Choroid plexus epithelial cell (primary cell): Measurements from ENCODE around the gene SPTBN2.

Experiments
- DNase-seq: peaks from one replicate; pipeline ENCODE4 v3.0.0-alpha.2; 2010; ENCODE audit warnings: low read depth
- H3K4me3 ChIP-seq: 2 replicates; pipeline ENCODE4 v1.5.1; 2011; ENCODE audit warnings: low read depth, mild to moderate bottlenecking, control low read depth, low read length, moderate library complexity
- TF ChIP-seq, protein P1 (sequence below): conservative IDR thresholded peaks from 2 replicates; pipeline ENCODE4 v1.5.1; 2011; ENCODE audit warnings: low read depth, mild to moderate bottlenecking, control low read depth, inconsistent platforms, low read length, moderate library complexity

SPTBN2 gene

DNA sequence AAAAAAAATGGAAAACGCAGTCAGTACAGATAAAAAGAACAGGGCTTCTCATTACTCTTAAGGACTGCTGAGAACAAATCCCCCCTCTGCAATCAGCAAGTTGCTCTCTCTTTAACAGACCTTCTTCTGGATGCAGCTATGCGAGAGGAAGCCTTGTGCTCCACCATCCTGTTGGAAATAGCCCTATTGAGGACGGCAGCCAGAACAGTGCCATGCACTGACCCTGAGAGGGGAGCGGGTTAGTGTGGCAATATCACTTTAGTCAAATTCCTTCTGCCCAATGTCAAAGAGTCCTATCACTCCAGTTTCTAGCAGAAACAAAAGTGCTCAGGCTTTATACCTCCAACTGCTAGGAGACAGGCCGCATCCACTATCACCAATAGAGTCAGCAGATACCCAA is 58.2 kb downstream of the SPTBN2 start:
- H3K4me3 ChIP-seq = no peak overlapping the region
- no peak for DNase-seq
- TF ChIP-seq, protein P1, sequence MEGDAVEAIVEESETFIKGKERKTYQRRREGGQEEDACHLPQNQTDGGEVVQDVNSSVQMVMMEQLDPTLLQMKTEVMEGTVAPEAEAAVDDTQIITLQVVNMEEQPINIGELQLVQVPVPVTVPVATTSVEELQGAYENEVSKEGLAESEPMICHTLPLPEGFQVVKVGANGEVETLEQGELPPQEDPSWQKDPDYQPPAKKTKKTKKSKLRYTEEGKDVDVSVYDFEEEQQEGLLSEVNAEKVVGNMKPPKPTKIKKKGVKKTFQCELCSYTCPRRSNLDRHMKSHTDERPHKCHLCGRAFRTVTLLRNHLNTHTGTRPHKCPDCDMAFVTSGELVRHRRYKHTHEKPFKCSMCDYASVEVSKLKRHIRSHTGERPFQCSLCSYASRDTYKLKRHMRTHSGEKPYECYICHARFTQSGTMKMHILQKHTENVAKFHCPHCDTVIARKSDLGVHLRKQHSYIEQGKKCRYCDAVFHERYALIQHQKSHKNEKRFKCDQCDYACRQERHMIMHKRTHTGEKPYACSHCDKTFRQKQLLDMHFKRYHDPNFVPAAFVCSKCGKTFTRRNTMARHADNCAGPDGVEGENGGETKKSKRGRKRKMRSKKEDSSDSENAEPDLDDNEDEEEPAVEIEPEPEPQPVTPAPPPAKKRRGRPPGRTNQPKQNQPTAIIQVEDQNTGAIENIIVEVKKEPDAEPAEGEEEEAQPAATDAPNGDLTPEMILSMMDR = no peak

DNA sequence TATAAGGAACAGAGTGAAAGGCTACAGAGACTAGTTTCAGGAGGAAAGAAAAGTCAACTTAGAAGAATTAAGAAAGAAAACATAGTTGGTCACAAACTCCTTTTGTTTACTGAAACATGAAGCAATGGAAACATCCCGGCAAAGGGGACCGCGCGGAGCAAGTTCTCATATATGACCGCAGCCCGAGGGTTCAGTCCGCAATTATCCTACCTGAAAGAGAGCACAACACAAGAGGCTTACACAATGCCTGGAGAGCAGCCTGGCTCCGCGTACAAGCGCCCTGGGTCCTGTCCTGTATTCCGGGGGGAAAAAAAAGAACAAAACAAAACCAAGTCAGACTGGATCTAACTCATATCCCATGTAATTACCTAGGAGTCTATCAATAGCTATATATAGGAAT is 63.6 kb downstream of the SPTBN2 start:
- H3K4me3 ChIP-seq = no peak overlapping the region
- DNase-seq = no peak
- TF ChIP-seq, protein P1 = no peak

DNA sequence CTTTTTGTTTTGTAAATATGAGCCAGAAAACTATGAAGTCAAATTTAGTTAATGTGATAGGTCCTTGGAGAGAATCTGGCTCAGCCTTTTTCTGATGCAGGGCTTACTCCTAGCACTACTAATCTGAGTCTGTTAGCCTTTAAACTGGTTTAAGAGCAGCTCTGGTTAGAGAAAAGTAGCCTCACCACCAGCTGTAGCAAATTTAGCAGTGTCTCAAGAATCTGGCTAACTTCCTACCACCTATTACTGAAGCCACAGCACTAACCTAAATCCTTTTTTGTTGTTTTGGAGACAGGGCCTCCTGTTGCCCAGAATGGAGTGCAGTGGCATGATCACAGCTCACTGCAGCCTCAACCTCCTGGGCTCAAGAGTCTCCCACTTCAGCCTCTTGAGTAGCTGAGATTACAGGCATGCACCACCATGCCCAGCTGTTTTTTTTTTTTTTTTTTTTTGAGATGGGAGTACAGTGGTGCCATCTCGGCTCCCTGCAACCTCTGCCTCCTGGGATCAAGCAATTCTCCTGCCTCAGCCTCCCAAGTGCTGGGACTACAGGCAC is 65.2 kb downstream of the SPTBN2 start:
- no peak for DNase-seq
- TF ChIP-seq, protein P1 = no peak
- H3K4me3 ChIP-seq = no peak overlapping the region

DNA sequence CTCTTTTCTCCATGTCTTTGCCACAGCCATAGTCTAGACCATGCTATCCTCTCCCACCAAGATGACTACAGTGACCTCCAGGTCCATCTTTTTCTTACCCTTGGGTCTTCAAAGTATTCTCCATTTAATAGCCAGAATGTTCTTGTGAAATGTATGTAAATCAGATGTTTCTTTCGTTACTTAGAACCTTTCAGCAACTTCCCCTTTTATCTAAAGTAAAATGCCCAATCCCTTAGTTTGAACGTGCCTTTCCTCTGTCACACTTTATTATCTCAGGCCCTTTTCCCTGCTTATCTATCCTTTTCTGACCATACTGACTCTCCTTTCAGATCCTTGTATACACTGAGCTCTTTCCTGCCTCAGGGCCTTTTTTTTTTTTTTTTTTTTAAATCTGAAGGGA is 69.3 kb downstream of the SPTBN2 start:
- no peak overlapping the region for H3K4me3 ChIP-seq
- TF ChIP-seq, protein P1 = no peak
- no peak for DNase-seq

DNA sequence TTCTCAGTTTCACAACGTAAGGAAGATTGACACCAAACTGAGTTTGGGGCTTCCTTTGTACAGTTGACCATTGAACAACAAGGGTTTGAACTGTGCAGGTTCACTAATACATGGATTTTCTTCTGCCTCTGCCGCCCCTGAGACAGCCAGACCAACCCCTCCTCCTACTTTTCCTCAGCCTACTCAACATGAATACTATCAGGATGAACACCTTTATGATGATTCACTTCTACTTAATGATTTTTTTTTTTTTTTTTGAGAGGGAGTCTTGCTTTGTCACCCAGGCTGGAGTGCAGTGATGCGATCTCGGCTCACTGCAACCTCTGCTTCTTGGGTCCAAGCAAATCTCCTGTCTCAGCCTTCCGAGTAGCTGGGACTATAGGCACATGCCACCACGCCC is 75.9 kb downstream of the SPTBN2 start:
- TF ChIP-seq, protein P1 = no peak
- H3K4me3 ChIP-seq = no peak overlapping the region
- no peak for DNase-seq

DNA sequence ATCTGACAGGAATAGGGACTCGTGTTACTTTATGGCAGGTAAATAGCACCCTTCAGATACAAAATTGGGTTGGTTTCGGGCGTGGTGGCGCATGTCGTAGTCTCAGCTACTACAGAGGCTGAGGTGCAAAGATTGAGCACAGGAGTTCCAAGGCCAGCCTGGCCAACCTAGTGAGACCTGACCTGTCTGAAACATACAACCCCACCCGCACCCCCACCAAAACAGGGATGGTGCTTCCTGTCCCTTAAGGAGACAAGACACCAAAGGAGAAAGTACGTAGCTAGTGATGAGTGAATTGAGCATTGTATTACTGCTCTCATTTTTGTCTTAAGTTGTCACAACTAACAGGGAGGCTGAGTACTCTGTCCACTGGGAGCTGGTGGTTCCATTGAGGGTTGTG is 76.4 kb downstream of the SPTBN2 start:
- DNase-seq = no peak
- H3K4me3 ChIP-seq = no peak overlapping the region
- TF ChIP-seq, protein P1 = no peak

DNA sequence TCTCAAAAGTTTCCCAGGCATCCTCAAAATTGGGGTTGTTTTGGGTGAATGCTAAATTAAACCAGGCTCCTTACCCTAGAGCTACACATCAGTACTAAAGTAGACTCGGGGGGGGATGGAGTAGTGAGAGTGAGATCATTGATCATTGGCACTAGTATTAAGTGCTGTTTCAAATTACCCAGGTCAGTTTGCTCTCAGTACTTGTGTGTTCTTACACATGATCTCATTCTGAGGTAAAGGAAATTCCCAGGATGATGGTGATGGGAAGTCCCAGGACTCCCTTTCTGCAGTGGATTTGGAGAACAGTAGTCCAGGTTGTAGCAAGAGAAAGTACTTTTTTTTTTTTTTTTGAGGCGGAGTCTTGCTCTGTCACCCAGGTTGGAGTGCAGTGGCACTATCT is 78.0 kb downstream of the SPTBN2 start:
- H3K4me3 ChIP-seq = no peak overlapping the region
- TF ChIP-seq, protein P1 = no peak
- peak; percentile 26 for DNase-seq
